Stimulated activated CD4-positive, alpha-beta T cell treated with anti-CD3 and anti-CD28 coated beads, Interleukin-4, amount 100 ng/mL, for 48 hours (primary cell): Measurements from ENCODE around the gene ALK.
"Not testable (repeated sequence)": the region's sequence is repeated elsewhere in the genome, so short reads cannot be mapped to it uniquely, and the experiment has no call there.

Experiments
- DNase-seq, 2 donors: peaks; one replicate each; pipeline ENCODE4 v3.0.0-alpha.2; 2020; ENCODE audit warnings: low read depth in 2 of 2

ALK gene

DNA sequence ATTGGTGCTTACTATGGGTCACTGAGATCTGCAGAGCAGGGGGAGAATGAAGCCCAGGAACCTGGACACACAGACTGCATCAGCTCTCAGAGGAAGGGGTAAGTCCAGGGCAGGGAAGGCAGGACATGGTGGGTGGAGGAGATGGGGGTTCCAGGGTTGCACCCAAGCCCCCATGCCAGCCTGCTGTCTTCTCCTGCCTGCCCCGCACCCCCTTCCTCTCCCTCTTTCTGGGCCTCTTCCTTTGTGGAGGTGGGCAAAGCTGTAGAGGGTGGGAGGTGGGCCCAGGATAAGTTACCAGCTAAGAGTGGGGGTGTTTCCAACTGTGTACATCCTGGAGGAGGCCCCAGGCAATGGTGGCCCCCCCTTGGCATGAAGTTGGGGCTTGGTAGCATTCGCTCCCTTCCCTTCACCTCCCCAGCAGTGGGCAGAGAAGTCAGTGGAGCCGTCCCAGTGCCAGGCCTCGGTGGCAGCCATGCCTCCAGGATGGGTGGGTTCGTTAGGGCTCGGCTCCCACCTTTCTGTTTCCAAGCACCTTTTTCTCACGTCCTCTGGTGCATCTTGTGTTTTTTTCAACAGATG lies 674.0 kb downstream of the ALK start:
- DNase-seq: no peak

DNA sequence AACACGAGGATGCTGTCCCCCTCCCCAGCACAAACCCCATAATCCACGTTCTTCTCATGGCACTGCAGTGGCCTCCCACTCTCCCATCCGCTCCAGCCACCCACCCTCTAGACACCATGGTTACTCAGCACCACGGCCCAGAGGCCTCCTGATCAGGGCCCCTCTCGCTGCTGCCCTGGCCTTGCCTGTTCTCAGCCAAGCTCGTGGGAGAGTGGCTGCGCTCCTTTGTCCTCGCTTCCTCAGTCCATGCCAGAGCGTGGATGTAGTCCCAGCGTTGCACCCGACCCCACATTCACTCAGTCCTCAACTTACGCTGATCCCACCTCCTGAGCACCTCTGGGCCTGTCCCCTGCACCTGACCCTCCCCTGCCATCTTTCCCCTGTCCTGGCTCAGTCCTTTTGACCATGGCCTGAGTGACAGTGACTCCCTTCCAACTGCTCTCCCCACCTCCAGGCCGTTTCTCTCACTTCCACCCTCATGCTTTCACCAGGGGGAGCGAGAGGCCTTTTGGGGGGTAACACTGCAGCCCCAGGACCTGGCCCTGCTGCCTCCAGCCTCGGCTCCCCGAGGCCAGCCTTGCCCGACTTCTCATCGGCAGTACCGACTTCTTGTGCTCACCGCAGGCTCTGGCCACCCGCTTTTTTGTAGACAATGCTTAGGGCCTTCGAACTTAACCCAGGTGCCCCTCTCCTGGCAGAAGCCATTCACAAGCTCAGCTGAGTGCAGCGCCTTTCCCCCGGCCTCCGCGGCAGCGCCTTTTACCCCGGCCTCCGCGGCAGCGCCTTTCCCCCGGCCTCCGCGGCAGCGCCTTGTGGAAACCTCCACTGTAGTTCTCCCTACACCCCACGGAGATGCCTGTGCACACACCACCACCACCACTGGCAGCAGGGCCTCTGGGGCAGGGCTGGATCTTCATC lies 674.7 kb downstream of the ALK start:
- no peak for DNase-seq

DNA sequence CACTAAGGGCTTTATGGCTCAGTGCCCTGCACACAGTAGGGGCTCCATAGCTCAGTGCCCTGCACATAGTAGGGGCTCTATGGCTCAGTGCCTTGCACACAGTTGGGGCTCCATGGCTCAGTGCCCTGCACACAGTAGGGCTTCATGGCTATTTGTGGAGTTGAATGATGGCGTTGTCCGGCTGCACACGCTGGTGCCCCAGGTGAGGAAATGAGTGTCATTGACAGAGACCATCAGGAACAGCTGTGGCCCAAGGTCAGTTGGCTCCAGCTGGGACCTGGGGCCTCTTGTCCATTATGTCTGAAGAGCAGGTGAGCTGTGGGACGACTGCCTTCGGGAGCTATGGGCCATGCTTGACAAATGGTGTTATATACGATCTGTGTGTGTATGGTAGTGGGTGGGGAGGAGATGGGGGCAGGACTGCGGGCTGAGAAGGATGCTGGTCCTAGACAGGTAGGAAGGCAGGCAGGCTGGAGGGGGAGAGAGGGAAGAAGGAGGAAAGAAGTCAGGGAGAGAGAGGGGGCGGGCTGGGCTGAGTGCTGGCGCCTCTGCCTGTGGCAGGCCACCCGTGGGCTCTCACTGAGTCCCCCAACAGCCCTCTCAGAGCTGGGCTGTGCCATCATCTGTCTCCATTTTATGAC lies 675.5 kb downstream of the ALK start:
- DNase-seq: no peak

DNA sequence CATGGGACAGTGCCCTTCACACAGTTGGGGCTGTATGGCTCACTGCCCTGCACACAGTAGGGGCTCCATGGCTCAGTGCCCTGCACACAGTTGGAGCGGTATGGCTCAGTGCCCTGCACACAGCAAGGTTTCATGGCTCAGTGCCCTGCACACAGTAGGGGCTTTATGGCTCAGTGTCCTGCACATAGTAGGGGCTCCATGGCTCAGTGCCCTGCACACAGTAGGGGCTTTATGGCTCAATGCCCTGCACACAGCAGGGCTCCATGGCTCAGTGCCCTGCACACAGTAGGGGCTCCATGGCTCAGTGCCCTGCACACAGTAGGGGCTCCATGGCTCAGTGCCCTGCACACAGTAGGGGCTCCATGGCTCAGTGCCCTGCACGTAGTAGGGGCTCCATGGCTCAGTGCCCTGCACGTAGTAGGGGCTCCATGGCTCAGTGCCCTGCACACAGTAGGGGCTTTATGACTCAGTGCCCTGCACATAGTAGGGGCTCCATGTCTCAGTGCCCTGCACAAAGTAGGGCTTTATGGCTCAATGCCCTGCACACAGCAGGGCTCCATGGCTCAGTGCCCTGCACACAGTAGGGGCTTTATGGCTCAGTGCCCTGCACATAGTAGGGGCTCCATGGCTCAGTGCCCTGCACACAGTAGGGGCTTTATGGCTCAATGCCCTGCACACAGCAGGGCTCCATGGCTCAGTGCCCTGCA lies 676.2 kb downstream of the ALK start:
- not testable (repeated sequence) for DNase-seq

DNA sequence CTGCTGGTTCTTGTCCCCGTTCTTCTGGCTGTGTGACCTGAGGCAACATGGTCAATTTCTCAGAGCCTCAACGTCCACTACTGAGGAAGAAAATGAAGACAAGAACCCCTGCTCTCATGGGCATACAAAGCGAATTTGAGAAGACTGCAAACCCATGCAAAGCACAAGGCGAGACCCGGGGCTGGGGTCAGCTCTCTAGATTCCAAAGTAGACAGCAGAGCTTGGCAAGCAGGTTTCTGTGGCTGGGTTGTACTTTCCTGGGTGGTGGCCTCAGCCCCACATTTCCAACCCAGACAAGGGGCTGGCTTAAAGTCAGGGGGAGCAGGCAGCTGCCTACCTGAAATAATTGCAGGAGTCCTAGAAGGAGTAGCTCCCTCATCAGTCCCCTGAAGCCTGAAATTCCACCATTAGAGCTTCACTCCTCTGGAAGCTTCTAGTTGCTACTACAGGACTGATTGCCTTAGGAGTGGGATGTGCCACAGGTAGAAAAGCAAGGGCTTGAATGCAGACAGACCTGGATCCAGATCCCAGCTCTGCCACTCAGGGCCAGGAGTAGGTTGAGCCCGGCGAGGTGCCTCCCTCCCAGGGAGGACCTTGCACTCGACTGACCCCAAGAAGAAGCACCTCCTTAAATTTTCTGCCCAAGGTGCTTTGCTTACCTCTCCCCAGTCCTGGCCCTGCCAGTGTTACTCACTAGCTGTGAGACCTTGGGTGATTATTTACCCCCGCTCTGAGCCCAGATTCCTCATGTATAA lies 678.6 kb downstream of the ALK start:
- DNase-seq: no peak

DNA sequence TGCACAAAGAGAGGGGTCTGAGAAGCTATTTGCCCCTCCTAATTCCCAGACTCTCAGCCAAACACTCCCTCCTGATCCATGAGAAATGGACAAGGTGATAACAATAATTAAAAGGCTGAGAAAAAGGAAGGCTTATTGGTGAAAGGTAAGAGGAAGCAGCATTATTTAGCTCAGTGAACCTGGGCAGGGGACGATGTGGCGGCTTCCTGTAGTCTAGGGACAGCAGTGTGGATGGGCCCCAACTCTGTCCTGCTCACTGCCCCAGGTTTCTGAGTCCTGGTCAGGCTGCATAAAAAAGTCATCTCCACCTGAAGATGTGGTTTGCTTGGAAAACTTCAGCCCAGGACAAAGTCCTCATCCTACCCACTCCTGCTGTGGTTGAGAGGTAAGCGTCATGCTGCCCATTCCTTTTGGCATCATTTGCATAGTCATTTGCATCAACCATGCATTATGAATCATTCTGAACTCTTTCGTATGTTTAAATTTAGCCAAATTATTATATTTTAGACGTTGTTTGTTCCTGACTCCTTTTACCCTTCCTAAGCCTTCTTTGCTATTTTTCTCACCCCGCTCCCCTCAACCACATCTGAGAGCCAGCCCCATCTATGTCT lies 679.3 kb downstream of the ALK start:
- no peak for DNase-seq

DNA sequence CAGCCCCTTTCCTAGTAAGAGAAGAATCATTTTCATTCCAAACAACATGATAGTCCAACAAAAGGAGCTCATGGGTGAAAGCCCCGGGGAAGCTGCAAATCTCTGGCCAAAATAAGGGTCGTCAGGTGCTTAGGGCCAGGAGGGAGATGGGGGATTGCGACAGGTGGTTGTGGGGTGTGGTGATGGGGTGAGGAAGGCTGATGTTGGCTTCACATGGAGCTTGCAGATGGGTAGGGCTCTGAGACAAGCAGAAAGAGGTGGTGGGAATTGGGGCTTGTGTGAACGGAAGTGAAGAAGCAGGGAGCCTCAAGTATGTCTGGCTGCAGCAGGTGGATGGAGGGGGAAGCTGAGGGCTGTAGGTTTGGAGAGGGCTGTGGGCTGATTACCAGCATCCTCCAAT lies 680.0 kb downstream of the ALK start:
- DNase-seq: no peak

DNA sequence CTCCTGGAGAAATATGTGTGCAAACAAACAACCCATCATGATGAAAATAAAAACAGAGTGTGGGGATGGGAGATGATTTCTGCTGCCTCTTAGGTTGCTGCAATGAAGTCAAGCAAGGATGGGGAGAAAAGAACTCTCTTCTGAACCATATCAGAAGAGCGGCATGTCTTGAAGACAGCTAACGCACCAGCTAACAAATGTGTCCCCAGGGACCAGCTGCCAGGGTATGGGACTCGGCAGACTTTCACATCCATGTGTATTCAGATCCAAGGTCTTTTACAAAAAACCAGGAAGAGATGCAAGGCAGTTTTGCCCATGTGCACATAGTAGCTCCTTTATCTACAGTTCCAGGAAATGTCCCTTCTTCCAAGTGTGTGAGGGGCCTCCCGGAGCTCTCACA lies 680.8 kb downstream of the ALK start:
- no peak for DNase-seq

DNA sequence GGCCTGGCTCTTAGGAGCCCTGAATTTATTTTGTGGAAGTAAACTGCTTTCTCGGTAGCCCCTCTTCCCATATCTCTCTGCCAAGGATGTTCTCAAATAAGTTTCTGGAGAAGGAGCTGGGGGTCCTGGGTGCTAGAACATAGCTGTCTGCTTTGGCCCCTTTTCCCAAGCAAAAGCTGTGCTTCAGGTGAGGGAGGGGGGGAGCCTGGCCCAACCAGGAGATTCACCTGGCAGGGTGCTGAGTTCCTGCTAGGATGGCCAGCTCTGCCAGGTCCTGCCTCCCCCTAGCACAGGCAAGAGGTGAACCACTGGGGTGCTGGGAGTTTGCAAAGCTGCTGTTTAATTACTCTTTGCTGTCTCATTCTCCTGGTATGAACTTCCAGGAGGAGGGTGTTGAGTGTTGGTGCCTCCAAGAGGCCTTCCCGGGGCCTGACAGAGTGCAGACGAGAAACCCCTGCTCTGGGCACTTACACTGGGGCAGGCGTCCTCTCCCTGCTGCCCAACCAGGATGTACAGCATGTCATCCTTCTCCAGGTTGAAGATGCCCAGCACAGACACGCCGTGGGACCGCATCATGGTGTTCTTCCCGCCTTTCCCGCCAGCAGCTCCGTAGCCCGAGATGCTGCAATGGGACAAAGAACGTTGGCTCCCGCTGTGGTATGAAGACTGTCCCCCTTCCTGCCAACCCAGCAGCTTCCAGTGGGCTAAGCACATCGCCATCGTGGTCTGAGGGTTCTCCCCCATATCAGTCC lies 682.0 kb downstream of the ALK start:
- no peak for DNase-seq

DNA sequence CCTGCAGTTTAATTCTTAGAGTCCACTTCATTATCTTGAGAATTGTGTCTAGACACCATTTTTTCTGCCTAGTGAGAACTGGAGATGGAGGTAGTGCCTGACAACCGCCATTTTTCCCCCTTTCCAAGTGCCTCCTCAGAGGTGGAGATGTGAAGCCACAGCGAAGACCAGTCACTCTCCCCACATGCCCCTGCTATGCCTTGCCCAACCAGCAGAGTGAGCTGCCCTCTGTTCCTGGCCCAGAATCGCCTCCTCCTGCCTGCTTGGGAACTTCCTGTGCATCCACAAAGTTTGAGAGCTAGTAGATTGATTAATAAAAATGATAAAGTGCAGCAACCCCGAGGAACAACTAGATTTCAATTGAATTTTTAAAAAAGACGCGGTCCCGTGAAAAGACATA lies 682.9 kb downstream of the ALK start:
- DNase-seq: peak in 1 of 2 donors; percentile 7

DNA sequence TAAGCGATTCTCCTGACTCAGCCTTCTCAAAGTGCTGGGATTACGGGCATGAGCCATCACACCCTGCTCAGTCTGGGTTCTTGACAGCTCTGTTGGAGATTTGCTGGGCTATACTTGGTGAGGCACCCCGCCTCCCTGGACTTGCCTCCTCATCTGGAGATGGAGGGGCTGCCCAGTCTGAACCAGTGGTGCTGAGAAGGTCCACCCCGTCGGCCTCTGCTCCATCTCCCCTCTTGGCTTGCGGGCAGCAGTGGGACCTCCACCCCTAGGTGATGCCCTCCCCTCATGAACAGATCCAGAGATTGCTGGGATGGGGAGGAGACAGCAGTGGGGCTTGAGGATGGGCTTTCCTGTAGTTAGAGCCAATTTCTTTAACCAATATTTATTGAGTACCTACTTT lies 685.3 kb downstream of the ALK start:
- no peak for DNase-seq

DNA sequence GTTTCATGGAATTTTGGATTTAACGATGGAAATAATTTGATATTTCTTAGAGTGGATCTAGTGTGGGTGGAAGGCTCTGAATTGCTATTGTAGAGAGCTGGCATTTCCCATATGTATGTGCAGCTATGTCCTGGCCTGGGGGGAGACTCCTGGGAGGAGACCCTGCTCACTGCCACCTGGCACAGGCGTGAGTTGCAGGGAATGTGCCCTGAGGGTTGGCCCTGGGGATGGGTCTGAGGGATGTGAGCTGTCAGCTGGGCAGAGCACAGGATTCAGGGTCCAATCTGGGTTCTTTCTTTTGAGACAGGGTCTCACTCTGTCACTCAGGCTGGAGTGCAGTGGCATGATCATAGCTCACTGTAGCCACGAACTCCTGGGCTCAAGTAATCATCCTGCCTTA lies 686.0 kb downstream of the ALK start:
- DNase-seq: no peak

DNA sequence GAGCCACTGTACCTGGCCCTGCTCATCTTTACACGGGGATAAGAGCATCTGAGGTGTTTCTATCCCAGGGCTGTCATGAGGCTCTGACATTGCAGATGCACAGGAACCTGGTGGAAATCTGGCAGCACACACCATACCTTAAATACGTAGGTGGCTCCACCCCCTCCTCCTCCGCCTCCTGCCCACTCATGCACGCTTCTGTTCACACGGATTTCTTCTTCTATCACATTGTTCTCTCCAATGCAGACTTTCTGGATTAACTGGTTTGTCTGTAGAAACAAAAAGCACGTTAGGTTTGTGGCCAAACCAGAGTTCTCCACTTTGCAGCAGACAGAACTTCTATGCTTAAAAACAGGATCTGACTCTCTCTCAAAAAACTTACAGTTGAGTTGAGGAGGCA lies 688.0 kb downstream of the ALK start:
- no peak for DNase-seq

DNA sequence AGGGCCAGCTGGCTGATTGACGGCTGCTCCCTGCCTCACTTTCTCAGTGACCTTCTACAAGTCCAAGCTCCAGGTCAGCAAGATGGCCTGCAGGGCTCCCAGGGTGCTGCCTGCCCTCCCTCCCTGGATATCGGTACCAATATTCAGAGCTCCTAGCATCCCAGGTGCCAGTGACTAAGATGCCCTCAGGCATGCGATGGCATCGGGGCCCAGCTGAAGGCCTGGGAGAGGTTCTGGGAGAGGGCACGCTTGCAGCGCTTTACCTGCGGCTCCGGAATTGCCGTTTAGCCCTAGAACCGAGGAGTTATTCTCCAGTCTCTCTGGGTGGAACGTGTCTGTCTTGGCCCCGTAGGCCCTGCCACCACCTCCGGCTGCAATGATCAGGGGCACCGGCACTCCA lies 689.3 kb downstream of the ALK start:
- no peak for DNase-seq

DNA sequence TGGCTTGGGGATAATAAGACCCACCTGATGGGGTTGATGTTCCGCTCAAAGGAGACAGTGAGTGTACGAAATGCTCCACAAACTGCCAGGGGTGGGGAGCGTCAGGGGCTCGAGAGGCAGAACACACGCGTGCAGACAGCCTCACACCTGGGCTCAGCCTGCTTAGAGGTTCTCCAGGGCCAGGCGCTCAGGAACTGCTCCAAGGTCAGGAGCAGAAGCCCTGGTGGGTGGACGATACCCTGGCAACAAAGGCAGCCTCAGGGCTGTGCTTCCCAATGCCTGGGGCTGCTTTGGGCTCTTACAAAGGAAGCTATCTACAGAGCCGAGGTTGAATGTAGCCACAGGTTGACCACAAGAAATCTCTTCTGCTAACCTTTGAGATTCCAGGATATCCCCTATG lies 691.7 kb downstream of the ALK start:
- DNase-seq: no peak

DNA sequence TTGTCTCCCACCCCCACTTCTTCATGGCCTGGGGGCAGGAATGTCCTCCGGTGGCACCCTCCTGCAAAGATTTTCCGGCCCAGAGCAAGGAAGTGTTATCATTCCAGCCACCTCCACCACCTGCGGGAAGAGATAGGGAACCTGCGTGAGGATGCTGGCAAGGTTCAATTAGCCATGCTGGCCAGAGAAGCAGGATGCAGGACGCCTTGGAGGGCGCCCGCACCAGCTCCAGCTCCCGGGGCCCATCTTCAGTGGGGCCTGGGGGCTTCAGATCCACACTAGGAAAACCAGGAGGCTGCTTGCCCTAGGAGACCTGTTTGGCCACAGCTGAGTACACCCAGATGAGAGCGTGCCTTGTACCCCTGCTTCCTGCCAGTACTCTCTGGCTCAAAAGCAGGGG lies 692.4 kb downstream of the ALK start:
- no peak for DNase-seq

DNA sequence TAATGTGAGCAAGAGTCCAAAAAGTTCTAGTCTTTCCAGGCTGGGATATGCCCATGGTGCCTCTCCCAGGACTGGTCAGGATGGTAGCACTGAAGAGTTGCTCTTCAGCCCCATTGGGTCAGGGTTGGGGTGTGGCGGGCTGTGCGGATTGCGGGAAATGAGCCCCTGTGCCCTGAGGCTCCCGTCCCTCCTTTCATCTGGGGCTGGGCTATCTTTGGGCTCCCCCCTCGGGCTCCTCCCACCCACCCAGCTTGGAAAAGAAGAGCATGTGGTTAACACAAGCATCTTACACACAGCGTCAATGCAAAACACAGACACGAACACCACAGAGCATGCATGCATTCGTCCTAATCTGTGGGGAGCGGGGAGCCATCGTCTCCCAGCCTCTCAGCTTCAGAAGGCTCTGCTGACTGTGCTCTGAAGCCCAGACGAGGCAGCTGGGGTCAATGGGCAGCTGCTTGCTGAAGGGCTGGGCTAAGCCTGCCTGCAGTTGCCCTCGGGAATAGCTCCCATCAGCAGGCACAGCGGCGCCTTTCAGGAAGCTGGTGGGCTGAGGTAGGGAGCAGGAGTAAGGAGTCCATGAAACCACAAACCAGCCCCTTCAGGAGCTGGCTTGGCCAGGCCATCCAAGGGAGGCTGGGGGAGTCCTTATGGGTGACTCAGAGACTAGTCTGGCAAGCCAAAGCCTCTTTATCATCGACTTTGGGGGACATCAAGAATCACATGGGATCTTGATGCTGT lies 693.3 kb downstream of the ALK start:
- DNase-seq: no peak

DNA sequence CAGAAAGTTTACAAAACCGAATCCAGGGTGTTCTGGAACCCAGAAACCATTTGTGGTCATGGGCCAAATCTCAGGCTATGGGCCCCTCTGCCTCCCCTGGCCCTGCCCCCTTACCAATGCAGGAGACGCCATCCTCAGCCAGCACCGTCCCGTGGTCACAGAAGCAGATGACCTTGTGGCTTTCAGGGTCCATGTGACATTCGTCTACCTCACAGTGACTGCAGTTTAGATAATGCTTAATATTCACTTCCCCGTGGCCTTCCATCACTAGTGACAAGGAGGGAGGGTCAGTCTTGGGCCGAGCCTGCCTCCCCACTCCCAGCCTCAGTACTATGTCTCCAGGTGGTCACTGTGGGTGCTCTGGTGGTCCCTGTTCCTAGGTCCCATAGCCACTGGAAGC lies 694.6 kb downstream of the ALK start:
- DNase-seq: no peak

DNA sequence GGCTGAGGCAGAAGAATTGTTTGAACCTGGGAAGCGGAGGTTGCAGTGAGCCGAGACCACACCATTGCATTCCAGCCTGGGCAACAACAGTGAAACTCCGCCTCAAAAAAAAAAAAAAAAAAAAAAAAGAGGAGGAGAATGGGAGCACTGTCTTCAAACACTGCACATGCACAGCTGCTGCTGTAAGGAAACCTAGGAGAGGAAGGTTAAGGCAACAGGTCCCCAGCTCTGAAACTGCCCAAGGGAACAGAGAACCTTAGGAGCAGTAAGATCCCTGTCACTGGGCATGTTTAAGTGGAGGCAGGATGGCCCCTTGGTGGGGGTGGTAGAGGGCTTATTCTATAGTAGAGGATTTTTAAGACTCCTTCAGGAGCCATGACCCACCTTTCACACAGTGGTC lies 695.0 kb downstream of the ALK start:
- DNase-seq: no peak

DNA sequence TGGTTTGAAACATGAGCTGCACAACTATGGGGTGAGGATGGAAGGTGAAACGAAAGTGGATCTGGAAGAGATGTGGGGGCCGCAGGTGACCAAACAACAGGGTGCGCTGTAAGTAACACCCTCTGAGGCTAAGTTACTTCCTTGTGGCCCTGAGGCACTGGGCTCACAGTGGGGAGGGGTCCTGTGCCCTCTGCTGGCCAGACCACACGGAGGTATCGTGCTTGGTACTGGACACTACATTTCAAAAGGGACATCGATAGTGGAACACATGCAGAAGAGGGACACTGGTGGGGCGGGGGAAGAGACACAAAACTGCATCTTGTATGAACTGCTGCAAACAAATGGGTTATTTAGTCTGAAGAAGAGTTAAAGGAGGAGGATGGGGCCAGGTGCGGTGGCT lies 695.6 kb downstream of the ALK start:
- DNase-seq: no peak
